Middle frontal gyrus (tissue), 1 donor: ENCODE data around the gene PRR20E.
"Not testable (repeated sequence)": the region's sequence is repeated elsewhere in the genome, so short reads cannot be mapped to it uniquely, and the experiment has no call there.

Experiments used
- DNase-seq: peaks from one replicate; pipeline ENCODE4 v3.0.0-alpha.2; 2015; ENCODE audit warnings: low spot score; ENCODE audit errors: extremely low spot score

Gene PRR20E

GRCh38 chr13:57166897-57167296 lies at the start of gene PRR20E:
TSS of gene PRR20E (plus strand) at chr13:57167197. CDS start at chr13:57167584, 387 bp downstream.
- DNase-seq, result not testable (repeated sequence)

DNA sequence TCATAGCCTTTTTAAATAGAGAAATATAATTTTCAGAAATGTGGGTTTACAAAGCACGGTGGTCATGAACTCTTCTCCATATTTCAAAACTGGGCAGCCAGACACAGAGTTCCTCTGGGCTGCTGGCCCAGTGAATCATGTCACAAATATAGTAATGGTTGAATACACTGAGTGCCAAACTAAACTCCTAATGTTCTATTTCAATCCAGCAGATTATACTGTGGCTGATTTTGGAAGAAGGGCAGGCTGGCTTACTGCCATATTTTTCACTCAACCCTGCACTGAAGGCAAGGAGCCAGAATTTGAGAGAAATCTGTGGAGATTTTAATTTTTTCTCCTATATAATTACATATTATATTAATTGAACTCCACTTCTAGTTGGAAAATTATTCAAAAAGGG lies 43.3 kb upstream of the PRR20E start:
- DNase-seq, result no peak

DNA sequence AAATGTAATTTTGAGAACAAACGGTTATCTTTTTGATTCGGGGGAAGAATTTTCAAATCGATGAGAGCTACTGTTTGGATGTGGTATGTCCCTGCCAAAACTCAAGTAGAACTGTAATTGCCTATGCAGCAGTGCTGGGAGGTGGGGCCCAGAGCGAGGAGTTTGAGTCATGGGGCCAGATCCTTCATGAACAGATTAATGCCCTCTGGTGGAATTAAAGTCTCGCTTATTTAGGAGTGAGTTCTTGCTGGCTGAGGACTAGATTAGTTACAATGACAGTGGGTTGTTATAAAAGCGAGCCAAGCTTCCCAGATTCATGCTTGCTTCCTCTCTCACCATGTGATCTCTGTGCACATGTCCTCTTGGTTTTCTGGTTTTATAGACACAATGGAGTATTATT lies 38.1 kb upstream of the PRR20E start:
- no peak for DNase-seq

GRCh38 chr13:57136093-57136492 lies 30.9 kb upstream of the PRR20E start:
- DNase-seq, result no peak

- no peak for DNase-seq
These were observed 29.4 kb upstream of the PRR20E start for GRCh38 chr13:57137585-57137984.

DNA sequence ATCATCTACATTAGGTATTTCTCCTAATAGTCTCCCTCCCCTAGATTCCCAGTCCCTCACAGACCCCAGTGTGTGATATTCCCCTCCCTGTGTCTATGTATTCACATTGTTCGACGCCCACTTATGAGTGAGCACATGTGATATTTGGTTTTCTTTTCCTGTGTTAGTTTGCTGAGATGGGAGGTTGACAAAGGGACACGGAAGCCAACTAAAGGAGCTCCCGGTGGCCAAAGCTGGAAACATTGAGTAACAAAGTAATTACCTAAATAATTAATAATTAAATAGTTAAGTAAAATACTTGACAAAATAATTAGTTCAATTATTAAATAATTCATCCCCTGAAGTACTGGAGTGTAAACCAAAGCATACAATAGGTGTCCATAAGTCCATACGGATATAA lies 28.0 kb upstream of the PRR20E start:
- no peak for DNase-seq

GRCh38 chr13:57139781-57140180 lies 27.2 kb upstream of the PRR20E start:
- not testable (repeated sequence) for DNase-seq

DNA sequence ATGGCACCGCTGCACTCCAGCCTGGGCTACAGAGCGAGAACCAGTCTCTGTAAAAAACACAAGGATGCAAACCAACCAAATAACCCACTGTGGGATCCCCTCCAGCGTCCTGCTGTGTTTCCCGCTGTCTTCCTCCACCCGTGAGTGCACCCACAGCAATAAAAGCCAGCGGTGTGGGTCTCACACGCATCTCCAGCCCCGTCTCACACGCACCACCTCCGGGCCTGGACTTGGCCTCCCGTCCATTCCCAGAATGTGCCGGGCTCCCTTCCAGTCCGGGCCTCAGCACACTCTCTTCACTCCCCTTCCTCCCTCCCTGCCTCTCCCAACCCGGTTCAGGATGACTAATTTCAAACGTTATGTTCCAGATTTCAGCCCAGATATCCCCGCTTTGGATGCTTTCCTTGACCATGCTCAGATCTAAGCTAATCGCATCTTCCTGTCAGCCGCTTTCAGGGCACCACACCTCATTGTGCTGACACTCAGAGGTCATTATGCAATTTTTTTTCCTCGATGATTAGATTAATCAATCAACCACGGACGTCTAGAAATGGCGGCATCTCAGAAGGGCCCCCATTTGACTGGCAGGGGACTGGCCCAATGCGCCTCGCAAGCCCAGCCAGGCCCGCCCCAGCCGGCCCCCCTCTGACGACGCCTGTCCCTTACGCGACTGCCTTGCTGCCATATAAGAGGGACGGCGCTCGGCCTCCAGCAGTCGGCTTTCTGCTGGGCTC lies 26.6 kb upstream of the PRR20E start, which contains the start of gene PRR20A:
TSS of gene PRR20A (plus strand) at position 684 of the 734 bp plus-strand sequence. CDS start 387 bp downstream, outside the sequence.
- DNase-seq, result not testable (repeated sequence)

DNA sequence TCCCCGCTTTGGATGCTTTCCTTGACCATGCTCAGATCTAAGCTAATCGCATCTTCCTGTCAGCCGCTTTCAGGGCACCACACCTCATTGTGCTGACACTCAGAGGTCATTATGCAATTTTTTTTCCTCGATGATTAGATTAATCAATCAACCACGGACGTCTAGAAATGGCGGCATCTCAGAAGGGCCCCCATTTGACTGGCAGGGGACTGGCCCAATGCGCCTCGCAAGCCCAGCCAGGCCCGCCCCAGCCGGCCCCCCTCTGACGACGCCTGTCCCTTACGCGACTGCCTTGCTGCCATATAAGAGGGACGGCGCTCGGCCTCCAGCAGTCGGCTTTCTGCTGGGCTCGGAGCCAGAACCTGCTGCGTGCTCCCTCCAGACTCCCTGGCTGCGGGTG lies 19.8 kb upstream of the PRR20E start, which contains the start of gene PRR20B:
TSS of gene PRR20B (plus strand) at position 301 of the 400 bp plus-strand sequence. CDS start 387 bp downstream, outside the sequence.
- not testable (repeated sequence) for DNase-seq

DNA sequence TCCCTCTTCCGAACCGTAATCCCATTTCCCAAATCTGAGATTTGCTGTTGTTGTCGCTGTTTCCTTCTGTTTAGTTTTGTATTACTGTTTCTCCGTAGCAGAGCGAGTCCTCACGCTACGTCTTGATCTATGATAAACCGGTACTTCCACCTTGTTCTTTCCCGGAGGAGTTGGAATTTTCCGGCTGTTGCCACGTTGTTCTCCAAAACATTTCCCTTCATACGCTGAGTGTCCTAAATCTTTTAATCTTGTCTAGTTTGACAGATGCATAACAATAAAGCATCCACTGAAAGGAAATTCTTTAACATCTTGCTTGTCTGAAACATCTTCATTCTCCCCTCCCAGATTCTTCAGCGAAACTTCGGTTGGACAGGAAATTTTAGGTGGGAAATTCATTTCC lies 18.9 kb upstream of the PRR20E start:
- not testable (repeated sequence) for DNase-seq

GRCh38 chr13:57153761-57154160 lies 13.2 kb upstream of the PRR20E start, which contains the start of gene PRR20C:
TSS of gene PRR20C (plus strand) at chr13:57154061. CDS start at chr13:57154448, 387 bp downstream.
- not testable (repeated sequence) for DNase-seq

DNA sequence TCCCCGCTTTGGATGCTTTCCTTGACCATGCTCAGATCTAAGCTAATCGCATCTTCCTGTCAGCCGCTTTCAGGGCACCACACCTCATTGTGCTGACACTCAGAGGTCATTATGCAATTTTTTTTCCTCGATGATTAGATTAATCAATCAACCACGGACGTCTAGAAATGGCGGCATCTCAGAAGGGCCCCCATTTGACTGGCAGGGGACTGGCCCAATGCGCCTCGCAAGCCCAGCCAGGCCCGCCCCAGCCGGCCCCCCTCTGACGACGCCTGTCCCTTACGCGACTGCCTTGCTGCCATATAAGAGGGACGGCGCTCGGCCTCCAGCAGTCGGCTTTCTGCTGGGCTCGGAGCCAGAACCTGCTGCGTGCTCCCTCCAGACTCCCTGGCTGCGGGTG lies 6.7 kb upstream of the PRR20E start, which contains the start of gene PRR20D:
TSS of gene PRR20D (plus strand) at position 301 of the 400 bp plus-strand sequence. CDS start 387 bp downstream, outside the sequence.
- DNase-seq, result not testable (repeated sequence)

DNA sequence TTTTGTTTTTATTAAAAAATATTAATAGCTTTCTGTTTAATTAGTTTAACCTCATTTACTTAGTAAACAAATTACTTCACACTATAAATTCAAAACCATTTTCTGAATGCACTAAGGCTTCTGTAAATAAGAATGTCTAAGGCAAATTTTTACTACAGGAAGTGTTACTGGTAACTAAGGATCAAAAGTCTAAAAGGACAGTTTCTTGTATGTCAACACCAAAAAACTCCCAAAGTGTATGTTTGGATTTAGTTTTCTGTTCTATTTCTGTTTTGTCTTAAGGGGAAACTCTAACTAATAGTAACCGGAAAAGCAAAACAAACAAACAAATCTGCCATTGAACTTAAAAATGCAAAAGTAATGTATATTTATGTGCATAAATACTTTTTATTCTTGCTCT lies 24.7 kb downstream of the PRR20E start:
- no peak for DNase-seq

DNA sequence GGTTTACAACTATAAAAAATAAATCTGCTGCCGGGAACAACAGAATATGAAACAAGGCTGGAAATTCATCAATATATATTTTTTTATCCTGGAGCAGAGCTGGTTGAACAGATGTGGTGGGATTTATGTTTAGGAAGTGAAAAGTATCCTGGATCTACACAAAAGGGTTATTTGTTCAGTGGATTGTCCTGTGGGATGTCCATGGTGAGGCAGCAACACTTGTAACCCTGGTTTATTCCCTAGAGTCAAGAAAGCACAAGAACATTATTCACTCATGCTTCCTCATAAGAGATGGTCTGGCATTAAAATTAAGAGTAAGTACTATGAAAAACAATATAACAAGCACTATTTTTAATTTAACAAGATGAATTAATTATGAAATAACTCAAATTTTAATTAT lies 46.0 kb downstream of the PRR20E start:
- DNase-seq, result no peak
